Endodermal cell (in vitro differentiated cells): ENCODE results near the gene GPER1. TPM values are rescaled to one million over a fixed set of nuclear protein-coding genes. Genes with fewer than 3 reads are reported as not detected.
A peak's percentile ranks its signal among the peaks of the same experiment; 100 is the strongest.

Experiments
- DNase-seq: peaks from one replicate; pipeline ENCODE4 v3.0.0-alpha.2; 2017
- H3K27ac ChIP-seq: 2 replicates; pipeline ENCODE4 v1.5.1; 2013; ENCODE audit warnings: mild to moderate bottlenecking, low read depth, low read length, moderate library complexity
- H3K27me3 ChIP-seq: 2 replicates; pipeline ENCODE4 v1.6.1; 2013; ENCODE audit warnings: mild to moderate bottlenecking, low read length, moderate library complexity; ENCODE audit not compliant: insufficient read depth, control insufficient read depth, poor library complexity, severe bottlenecking
- H3K36me3 ChIP-seq: 2 replicates; pipeline ENCODE4 v1.7.0; 2013; ENCODE audit warnings: mild to moderate bottlenecking, low read length, moderate library complexity; ENCODE audit not compliant: control insufficient read depth, insufficient read depth
- H3K4me1 ChIP-seq: one replicate; pipeline ENCODE4 v1.7.0; 2013; ENCODE audit warnings: low read length; ENCODE audit not compliant: control insufficient read depth, insufficient read depth
- H3K4me3 ChIP-seq: 2 replicates; pipeline ENCODE4 v1.5.1; 2013; ENCODE audit warnings: mild to moderate bottlenecking, low read length, moderate library complexity
- H3K9ac ChIP-seq: 2 replicates; pipeline ENCODE4 v1.6.1; 2013; ENCODE audit warnings: mild to moderate bottlenecking, low read length, moderate library complexity; ENCODE audit not compliant: poor library complexity, severe bottlenecking; ENCODE audit errors: extremely low read depth
- H3K9me3 ChIP-seq: 2 replicates; pipeline ENCODE4 v1.6.1; 2013; ENCODE audit warnings: mild to moderate bottlenecking, low read length, moderate library complexity; ENCODE audit not compliant: control insufficient read depth
- H3K27ac Mint-ChIP-seq: 2 replicates; pipeline ENCODE4 v1.8.0; 2020; ENCODE audit warnings: mixed read lengths
- H3K27me3 Mint-ChIP-seq: 2 replicates; pipeline ENCODE4 v1.8.0; 2021; ENCODE audit warnings: mild to moderate bottlenecking, mixed read lengths; ENCODE audit not compliant: insufficient read depth
- H3K36me3 Mint-ChIP-seq: 2 replicates; pipeline ENCODE4 v1.8.0; 2020; ENCODE audit warnings: low read depth, mixed read lengths
- H3K4me1 Mint-ChIP-seq: 2 replicates; pipeline ENCODE4 v1.8.0; 2020; ENCODE audit warnings: mixed read lengths
- H3K4me3 Mint-ChIP-seq: 2 replicates; pipeline ENCODE4 v1.8.0; 2020; ENCODE audit warnings: mild to moderate bottlenecking, moderate library complexity, mixed read lengths
- H3K9me3 Mint-ChIP-seq: 2 replicates; pipeline ENCODE4 v1.8.0; 2020; ENCODE audit warnings: mild to moderate bottlenecking, mixed read lengths
- CTCF ChIP-seq: fragments of 200-600 bp; sonication (generic); conservative IDR thresholded peaks from 2 replicates; pipeline ENCODE4 v1.5.0; 2021; ENCODE audit warnings: antibody characterized with exemption, mild to moderate bottlenecking
- WGBS, 2 experiments: methylation state at CpG; one replicate each; pipeline versions ENCODE4 v1.1.5 to v1.1.7; 2013; ENCODE audit warnings: missing lambda C conversion rate in 2 of 2, mixed read lengths in 1 of 2; ENCODE audit not compliant: insufficient coverage in 1 of 2, insufficient read length in 1 of 2; 5-methylcytosine and 5-hydroxymethylcytosine counted together
- total RNA-seq, 2 donors: library from RNA; stranded (reverse); fragmentation: NEBNext Ultra II Directional in 1 of 2; extraction: Animal tissue kit (Norgen Biotek cat#: 25700) in 1 of 2; gene quantifications; 2 replicates in 1 of 2; 3 replicates in 1 of 2; pipeline ENCODE4 v1.2.1, GENCODE V29; 2021

GPER1 gene
- total RNA-seq, 2 donors from 2014 or later = 0.35 to 0.51 TPM

DNA sequence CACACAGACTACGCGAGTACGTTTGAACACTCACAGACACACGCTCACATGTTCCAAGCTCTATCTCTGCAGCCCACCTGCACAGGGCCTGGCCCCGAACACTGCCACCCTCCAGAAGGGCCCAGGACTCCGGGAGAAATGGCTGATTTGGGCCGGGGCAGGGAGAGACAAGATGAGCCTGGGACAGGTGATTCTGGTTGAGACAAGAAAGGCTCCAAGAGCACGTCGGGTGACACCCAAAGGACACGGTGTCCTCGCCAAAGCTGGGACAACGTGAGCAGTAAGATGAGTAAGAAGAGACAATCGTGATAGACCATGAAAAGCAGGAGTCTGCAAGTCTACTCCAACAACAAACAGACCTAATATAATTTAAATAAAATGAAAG is 9.2 kb downstream of the GPER1 start:
- Mint-ChIP-seq H3K36me3 (peaks cover 14% of the 10 kb centered on the region), H3K27ac (peak overlapping the region; percentile 48), H3K4me1 (no peaks in the 10 kb centered on the region), H3K27me3 (no peaks in the 10 kb centered on the region), H3K9me3 (peaks cover 2% of the 10 kb centered on the region), H3K4me3 (no peak overlapping the region)
- H3K4me3 ChIP-seq = no peak overlapping the region
- H3K4me1 ChIP-seq = peaks cover 3% of the 10 kb centered on the region
- H3K36me3 ChIP-seq = peaks cover 10% of the 10 kb centered on the region
- TF ChIP-seq CTCF = no peak
- 92 to 97% methylated on average over 5 to 13 of the region's 13 CpGs for WGBS, 2 experiments
- H3K27ac ChIP-seq = no peak overlapping the region
- no peaks in the 10 kb centered on the region for H3K9me3 ChIP-seq
- no peaks in the 10 kb centered on the region for H3K27me3 ChIP-seq
- no peak for DNase-seq
- H3K9ac ChIP-seq = no peak overlapping the region

DNA sequence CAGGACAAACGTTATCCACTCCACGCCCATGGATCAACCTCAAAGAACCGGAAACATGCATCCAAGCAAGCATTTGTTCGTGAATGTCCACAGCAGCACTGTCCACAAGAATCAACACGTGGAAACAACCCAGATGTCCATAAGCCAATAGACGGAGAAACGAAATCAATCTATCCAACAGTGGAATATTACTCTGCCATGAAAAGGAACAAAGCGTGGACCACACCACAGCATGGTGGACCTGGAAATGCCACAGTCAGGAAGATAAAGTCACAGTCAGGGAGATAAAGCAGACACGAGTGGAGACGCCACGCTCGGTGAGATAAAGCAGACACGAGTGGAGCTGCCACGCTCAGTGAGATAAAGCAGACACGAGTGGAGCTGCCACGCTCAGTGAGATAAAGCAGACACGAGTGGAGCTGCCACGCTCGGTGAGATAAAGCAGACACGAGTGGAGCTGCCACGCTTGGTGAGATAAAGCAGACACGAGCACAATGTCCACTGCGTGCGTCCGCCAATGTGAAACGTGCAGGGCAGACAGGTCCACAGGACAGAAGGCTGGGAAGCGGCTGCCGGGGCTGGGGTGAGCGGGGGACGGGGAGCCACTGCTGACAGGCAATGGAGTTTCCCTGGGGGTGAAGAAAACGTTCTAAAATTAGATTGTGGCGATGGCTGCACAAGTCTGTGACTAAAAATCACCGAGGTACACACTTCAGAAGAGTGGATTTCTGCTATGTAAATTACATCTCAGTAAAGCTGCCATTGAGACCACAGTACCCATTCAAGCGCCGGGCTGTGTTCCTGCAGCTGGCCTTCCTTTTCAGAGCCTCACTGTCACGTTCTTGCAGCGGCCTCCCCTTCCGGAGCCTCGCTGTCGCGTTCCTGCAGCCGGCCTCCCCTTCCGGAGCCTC is 10.6 kb downstream of the GPER1 start:
- peaks cover 2% of the 10 kb centered on the region for H3K9me3 Mint-ChIP-seq
- Histone ChIP-seq H3K4me3 (no peak overlapping the region), H3K4me1 (peaks cover 3% of the 10 kb centered on the region), H3K27ac (no peak overlapping the region), H3K36me3 (peaks cover 10% of the 10 kb centered on the region), H3K27me3 (no peaks in the 10 kb centered on the region), H3K9me3 (no peaks in the 10 kb centered on the region), H3K9ac (no peak overlapping the region)
- no peak overlapping the region for H3K27ac Mint-ChIP-seq
- 95 to 96% methylated on average over 33 to 43 of the region's 43 CpGs for WGBS, 2 experiments
- H3K4me3 Mint-ChIP-seq = no peak overlapping the region
- DNase-seq = no peak
- TF ChIP-seq CTCF = no peak
- H3K36me3 Mint-ChIP-seq = peaks cover 14% of the 10 kb centered on the region
- H3K4me1 Mint-ChIP-seq = no peaks in the 10 kb centered on the region
- no peaks in the 10 kb centered on the region for H3K27me3 Mint-ChIP-seq

DNA sequence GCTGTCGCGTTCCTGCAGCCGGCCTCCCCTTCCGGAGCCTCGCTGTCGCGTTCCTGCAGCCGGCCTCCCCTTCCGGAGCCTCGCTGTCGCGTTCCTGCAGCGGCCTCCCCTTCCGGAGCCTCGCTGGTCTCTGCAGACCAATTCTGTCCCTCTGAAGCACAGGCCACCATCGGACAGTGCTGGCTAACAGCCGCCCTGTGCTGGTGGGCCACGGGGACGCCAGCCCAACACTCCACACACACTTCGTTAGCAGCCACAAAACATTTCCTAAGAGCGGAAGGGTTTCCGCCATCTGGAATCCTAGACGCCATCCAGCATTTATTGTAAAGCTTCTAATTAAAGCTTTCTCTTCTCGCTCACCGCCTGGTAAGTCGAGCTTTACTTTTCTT is 11.2 kb downstream of the GPER1 start:
- no peaks in the 10 kb centered on the region for H3K9me3 ChIP-seq
- no peak overlapping the region for H3K4me3 ChIP-seq
- peaks cover 10% of the 10 kb centered on the region for H3K36me3 ChIP-seq
- H3K4me1 ChIP-seq = peaks cover 3% of the 10 kb centered on the region
- no peak overlapping the region for H3K27ac Mint-ChIP-seq
- H3K4me3 Mint-ChIP-seq = no peak overlapping the region
- no peak overlapping the region for H3K9ac ChIP-seq
- peaks cover 2% of the 10 kb centered on the region for H3K9me3 Mint-ChIP-seq
- no peak for DNase-seq
- no peak for TF ChIP-seq CTCF
- peaks cover 14% of the 10 kb centered on the region for H3K36me3 Mint-ChIP-seq
- H3K27me3 Mint-ChIP-seq = no peaks in the 10 kb centered on the region
- H3K27ac ChIP-seq = no peak overlapping the region
- 97% methylated on average over 10 to 26 of the region's 26 CpGs for WGBS, 2 experiments
- no peaks in the 10 kb centered on the region for H3K27me3 ChIP-seq
- H3K4me1 Mint-ChIP-seq = no peaks in the 10 kb centered on the region
